ENCODE data around the gene VWA3B. TPM values are rescaled to one million over a fixed set of nuclear protein-coding genes. Genes with fewer than 3 reads are reported as not detected.

The VWA3B gene
- total RNA-seq, 6 experiments from 2014 or later: 0.09 to 0.24 (median 0.13) TPM; not detected in 2

DNA sequence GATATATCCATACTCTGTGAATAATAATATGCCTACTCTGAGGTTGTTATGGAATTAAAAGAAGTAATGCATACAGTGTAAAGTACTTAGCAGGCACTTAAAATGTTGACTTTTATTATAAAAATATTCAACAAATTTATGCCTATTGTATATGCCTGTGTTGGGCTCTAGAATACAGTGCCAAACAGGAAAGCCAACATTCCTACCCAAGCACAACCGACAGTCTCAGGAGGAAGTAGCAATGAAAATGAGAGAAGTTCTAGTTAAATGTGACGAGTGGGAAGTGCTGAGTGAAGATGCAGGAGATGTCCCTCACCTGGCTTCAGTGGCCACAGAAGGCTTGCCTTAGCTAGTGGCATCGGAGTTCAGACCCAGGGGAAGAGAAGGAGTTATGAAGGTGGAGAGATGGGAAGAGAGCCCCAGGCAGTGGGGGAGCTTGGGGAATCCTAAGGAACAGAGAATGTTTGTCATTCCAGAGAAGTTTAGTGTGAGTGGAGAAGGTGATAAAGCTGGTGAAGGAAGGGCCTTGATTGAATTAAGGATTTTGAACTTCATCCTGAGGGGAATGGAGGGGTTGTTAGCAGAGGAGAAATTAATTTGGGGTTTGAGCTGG, 153.9 kb downstream of the VWA3B start:
- no peak for TF ChIP-seq POLR2A (IDR thresholded peaks at IDR 0.05)
- TF ChIP-seq, protein P1, sequence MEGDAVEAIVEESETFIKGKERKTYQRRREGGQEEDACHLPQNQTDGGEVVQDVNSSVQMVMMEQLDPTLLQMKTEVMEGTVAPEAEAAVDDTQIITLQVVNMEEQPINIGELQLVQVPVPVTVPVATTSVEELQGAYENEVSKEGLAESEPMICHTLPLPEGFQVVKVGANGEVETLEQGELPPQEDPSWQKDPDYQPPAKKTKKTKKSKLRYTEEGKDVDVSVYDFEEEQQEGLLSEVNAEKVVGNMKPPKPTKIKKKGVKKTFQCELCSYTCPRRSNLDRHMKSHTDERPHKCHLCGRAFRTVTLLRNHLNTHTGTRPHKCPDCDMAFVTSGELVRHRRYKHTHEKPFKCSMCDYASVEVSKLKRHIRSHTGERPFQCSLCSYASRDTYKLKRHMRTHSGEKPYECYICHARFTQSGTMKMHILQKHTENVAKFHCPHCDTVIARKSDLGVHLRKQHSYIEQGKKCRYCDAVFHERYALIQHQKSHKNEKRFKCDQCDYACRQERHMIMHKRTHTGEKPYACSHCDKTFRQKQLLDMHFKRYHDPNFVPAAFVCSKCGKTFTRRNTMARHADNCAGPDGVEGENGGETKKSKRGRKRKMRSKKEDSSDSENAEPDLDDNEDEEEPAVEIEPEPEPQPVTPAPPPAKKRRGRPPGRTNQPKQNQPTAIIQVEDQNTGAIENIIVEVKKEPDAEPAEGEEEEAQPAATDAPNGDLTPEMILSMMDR (IDR thresholded peaks at IDR 0.05): no peak
- no peaks in the 10 kb centered on the region for H3K9me3 ChIP-seq
- H3K36me3 ChIP-seq: no peaks in the 10 kb centered on the region
- no peaks in the 10 kb centered on the region for H3K27me3 ChIP-seq
- intact Hi-C loops (cut with DNase I): no loop called here
- no peak overlapping the region for H3K4me3 ChIP-seq
- WGBS (ENCODE audit: insufficient coverage, low coverage, low lambda C conversion rate, missing lambda C conversion rate): 48% methylated on average over 3 of the region's 3 CpGs
- no peak for DNase-seq
- H3K4me1 ChIP-seq: no peaks in the 10 kb centered on the region
- H3K27ac ChIP-seq: no peak overlapping the region
- ATAC-seq: no peak

DNA sequence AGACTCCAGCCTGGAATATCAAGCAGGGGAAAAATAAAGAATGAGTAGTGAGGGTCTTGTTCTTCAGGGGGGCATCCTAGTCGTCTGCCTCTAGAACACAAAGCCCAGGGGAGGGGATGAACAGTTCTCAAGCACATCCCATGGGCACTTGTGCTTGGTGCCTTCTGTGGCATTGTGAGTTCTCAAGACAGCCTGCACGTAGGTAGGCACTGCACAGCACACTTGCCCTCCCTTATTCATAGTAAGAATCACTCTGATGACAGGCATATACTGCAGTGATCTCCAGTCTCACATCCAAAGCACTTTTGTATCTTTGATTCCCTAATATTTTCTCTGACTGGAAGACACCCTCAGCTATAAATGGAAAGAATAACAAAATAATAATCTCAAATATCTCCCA, 154.6 kb downstream of the VWA3B start:
- Histone ChIP-seq H3K27me3 (no peaks in the 10 kb centered on the region), H3K9me3 (no peaks in the 10 kb centered on the region), H3K36me3 (no peaks in the 10 kb centered on the region), H3K4me1 (no peaks in the 10 kb centered on the region), H3K27ac (no peak overlapping the region), H3K4me3 (no peak overlapping the region)
- 29% methylated on average over 1 of the region's 2 CpGs for WGBS (ENCODE audit: insufficient coverage, low coverage, low lambda C conversion rate, missing lambda C conversion rate)
- intact Hi-C loops (cut with DNase I): no loop called here
- ATAC-seq (no peak), DNase-seq (no peak)
- no peak for TF ChIP-seq POLR2A (IDR thresholded peaks at IDR 0.05)
- TF ChIP-seq, protein P1 (IDR thresholded peaks at IDR 0.05): no peak

DNA sequence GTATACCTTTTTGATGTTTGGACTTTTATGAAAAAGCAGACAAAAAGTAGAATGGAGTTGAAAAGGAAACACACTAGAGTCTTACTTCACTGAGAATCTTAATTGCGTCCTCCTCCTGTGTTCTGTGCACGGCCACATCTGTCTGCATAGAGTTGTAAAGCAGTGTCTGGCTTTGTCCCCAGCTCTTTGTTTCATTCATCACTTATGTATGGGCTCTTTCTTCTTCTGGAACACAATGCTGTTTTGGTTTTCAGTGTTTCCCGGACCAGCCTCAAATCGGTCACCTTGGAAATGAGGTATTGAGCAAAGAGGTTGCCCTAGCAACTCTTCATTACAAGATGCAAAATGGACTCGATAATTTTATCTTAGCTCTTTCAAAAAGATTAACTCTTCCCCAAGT, 155.0 kb downstream of the VWA3B start:
- H3K27me3 ChIP-seq: no peaks in the 10 kb centered on the region
- 85% methylated on average over 5 of the region's 5 CpGs for WGBS (ENCODE audit: insufficient coverage, low coverage, low lambda C conversion rate, missing lambda C conversion rate)
- H3K36me3 ChIP-seq: no peaks in the 10 kb centered on the region
- no peak overlapping the region for H3K27ac ChIP-seq
- DNase-seq: no peak
- TF ChIP-seq, protein P1 (IDR thresholded peaks at IDR 0.05): no peak
- no peak for TF ChIP-seq POLR2A (IDR thresholded peaks at IDR 0.05)
- H3K9me3 ChIP-seq: no peaks in the 10 kb centered on the region
- no peak overlapping the region for H3K4me3 ChIP-seq
- ATAC-seq: no peak
- no peaks in the 10 kb centered on the region for H3K4me1 ChIP-seq
- intact Hi-C loops (cut with DNase I): no loop called here

DNA sequence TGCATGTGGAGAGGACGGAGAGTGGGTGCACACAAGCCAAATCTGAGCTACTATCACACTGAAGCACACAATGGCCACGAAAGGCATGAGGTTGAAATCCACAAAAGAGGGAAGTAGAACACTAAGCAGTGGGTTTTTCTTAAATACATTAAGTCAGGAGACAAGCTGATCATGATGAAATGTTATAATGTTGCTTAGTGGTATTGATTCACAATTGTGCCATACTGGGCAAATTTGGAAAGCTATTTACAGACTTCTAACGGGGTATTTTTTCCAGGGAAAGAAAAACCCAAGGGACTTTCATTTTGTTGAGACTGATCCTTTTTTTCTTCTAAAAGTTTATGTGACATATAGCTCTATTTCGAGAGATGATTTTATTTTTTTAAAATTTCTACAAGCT, 158.5 kb downstream of the VWA3B start:
- Histone ChIP-seq H3K4me1 (no peaks in the 10 kb centered on the region), H3K4me3 (no peak overlapping the region), H3K27ac (no peak overlapping the region), H3K9me3 (peaks cover 0 to 4% (median 0%) of the 10 kb centered on the region in 4 donors), H3K36me3 (no peaks in the 10 kb centered on the region), H3K27me3 (no peaks in the 10 kb centered on the region)
- WGBS (ENCODE audit: insufficient coverage, low coverage, low lambda C conversion rate, missing lambda C conversion rate): 52% methylated on average over 4 of the region's 4 CpGs
- DNase-seq (no peak), ATAC-seq (no peak)
- no peak for TF ChIP-seq POLR2A (IDR thresholded peaks at IDR 0.05)
- TF ChIP-seq, protein P1 (IDR thresholded peaks at IDR 0.05): no peak
- intact Hi-C loops (cut with DNase I): no loop called here

DNA sequence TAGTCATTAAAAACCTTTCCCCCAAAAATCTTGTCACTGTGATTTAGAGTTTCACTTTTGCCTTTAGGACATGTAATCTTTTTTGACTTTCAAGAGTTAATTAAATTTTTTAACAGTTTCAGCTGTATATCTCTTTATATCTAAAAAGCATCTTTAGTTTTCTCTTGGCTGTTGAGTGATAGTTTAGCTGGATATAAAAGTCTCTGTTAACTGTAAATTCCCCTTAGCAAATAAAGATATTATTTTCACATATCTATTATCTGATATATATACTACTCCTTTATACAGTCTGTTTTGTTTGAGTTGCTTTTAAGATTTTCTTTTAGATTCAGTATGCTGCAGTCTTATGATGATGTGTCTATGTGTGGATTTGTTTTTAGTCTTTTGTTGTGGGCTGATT, 160.4 kb downstream of the VWA3B start:
- Histone ChIP-seq H3K27me3 (no peaks in the 10 kb centered on the region), H3K27ac (no peak overlapping the region), H3K4me3 (no peak overlapping the region), H3K4me1 (no peaks in the 10 kb centered on the region), H3K9me3 (peaks cover 0 to 4% (median 0%) of the 10 kb centered on the region in 4 donors), H3K36me3 (no peaks in the 10 kb centered on the region)
- no peak for ATAC-seq
- TF ChIP-seq, protein P1 (IDR thresholded peaks at IDR 0.05): no peak
- no peak for TF ChIP-seq POLR2A (IDR thresholded peaks at IDR 0.05)
- intact Hi-C loops (cut with DNase I): no loop called here
- DNase-seq: no peak
